Measurements from ENCODE around the gene ZEB1.
"Not testable (repeated sequence)": the region's sequence is repeated elsewhere in the genome, so short reads cannot be mapped to it uniquely, and the experiment has no call there.

The ZEB1 gene

DNA sequence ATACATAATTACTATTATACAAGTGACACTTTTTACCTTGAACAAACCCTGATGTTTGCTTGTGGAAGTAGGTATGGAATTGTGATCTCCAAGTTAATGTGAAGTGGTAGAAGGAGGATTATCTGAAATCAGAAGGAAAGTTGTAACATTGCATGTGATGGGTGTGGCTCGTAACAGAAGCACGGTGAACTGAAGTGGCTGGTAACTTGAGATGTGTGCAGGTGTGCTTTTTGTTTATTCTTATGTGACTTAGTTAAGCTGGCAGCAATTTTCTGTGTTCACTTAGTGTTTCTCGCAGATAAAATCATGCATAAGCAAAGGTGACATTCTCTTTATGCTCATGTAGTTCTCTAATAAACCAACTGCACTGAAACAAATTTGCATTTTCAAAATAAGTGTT lies 82.3 kb downstream of the ZEB1 start:
- DNase-seq (ENCODE audit: low spot score): no peak
- ChIA-PET POLR2A (ENCODE audit: low non-redundant PET) (no interaction called here), CTCF (no interaction called here)
- TF ChIP-seq, protein P1, sequence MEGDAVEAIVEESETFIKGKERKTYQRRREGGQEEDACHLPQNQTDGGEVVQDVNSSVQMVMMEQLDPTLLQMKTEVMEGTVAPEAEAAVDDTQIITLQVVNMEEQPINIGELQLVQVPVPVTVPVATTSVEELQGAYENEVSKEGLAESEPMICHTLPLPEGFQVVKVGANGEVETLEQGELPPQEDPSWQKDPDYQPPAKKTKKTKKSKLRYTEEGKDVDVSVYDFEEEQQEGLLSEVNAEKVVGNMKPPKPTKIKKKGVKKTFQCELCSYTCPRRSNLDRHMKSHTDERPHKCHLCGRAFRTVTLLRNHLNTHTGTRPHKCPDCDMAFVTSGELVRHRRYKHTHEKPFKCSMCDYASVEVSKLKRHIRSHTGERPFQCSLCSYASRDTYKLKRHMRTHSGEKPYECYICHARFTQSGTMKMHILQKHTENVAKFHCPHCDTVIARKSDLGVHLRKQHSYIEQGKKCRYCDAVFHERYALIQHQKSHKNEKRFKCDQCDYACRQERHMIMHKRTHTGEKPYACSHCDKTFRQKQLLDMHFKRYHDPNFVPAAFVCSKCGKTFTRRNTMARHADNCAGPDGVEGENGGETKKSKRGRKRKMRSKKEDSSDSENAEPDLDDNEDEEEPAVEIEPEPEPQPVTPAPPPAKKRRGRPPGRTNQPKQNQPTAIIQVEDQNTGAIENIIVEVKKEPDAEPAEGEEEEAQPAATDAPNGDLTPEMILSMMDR (conservative IDR thresholded peaks at IDR 0.05; ENCODE audit: low read depth): no peak
- H3K27ac ChIP-seq: no peak overlapping the region

DNA sequence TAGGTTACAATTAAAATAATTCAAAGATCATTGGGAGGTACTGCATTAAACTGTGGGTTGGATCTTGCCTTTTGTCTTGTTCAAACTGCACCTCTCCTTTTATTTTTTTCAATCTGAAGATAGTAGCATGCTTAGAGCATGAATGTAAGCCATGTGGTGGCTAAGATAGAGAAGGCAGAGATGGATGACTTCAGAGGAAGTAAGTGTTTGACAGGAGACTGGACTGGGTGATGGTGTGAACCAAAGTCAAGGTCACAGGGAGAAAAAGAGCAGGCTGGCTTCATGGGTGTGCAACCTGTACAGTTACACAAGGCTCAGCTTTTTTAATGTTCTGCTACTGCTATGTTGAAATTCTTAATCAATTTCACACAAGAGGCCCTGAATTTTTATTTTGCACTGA lies 85.6 kb downstream of the ZEB1 start:
- no peak overlapping the region for H3K27ac ChIP-seq
- CTCF ChIA-PET: no interaction called here
- POLR2A ChIA-PET (ENCODE audit: low non-redundant PET): no interaction called here
- DNase-seq (ENCODE audit: low spot score): no peak
- TF ChIP-seq, protein P1 (conservative IDR thresholded peaks at IDR 0.05; ENCODE audit: low read depth): no peak

DNA sequence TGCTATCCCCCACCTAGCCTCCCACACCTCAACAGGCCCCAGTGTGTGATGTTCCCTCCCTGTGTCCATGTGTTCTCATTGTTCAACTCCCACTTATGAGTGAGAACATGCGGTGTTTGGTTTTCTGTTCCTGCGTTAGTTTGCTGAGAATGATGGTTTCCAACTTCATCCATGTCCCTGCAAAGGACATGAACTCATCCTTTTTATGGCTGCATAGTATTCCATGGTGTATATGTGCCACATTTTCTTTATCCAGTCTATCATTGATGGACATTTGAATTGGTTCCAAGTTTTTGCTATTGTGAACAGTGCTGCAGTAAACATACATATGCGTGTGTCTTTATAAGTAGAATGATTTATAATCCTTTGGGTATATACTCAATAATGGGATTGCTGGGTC lies 86.8 kb downstream of the ZEB1 start:
- H3K27ac ChIP-seq; CTCF ChIA-PET; POLR2A ChIA-PET (ENCODE audit: low non-redundant PET); DNase-seq (ENCODE audit: low spot score): not testable (repeated sequence)

DNA sequence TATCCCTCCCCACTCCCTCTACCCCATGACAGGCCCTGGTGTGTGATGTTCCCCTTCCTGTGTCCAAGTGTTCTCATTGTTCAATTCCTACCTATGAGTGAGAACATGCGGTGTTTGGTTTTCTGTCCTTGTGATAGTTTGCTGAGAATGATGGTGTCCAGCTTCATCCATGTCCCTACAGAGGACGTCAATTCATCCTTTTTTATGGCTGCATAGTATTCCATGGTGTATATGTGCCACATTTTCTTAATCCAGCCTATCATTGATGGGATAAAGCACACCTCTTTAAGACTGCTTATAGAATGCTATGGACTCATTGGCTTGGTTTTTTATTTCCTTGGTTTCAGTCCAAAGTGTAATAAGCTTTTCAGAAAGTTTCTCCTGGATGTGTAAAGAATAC lies 93.4 kb downstream of the ZEB1 start:
- H3K27ac ChIP-seq; CTCF ChIA-PET; DNase-seq (ENCODE audit: low spot score); POLR2A ChIA-PET (ENCODE audit: low non-redundant PET): not testable (repeated sequence)

DNA sequence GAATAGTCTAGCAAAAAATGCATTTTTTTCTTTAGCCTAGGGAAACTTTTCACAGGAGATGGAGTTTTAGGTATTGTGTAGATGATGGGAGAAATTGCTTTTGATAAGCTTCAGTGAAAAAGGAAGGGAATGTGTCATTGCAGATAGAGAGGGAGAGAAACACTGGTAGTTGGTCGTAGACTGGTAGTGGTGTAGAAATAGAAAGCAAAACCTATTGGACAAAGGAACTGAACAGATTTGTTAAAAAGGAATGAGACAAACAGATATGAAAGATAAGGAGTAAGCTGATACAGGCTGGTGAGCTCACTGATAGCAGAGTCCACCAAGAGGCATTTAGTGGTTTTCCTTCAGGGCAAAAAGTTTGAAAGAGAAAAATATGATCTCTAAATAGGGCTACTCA lies 94.3 kb downstream of the ZEB1 start:
- ChIA-PET CTCF (interaction anchor here (0.6 kb wide), 1 partner anchor 773 kb away, joined by 4 read pairs; no protein-coding TSS in a partner anchor), POLR2A (ENCODE audit: low non-redundant PET) (no interaction called here)
- H3K27ac ChIP-seq: no peak overlapping the region
- no peak for DNase-seq (ENCODE audit: low spot score)
- TF ChIP-seq, protein P1 (conservative IDR thresholded peaks at IDR 0.05; ENCODE audit: low read depth): no peak

DNA sequence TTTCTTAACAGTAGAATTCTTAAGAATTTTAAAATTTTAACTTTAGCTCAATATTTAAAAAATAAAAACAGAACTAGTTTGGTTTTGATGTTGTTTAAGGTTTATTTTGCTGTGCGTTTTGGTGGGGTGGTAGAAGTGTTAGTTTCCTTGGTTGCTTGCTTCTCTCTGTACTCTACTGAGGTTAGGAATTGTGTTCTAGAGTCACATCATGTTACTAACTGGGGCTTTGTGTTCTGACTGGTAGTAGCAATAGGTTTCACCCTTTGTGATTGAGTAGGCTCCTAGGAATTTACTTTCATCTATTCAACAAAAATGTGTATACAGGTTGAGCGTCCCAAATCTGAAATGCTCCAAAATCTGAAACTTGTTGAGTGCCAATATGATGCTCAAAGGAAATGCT lies 99.5 kb downstream of the ZEB1 start:
- no peak overlapping the region for H3K27ac ChIP-seq
- CTCF ChIA-PET: no interaction called here
- DNase-seq (ENCODE audit: low spot score): no peak
- POLR2A ChIA-PET (ENCODE audit: low non-redundant PET): no interaction called here
- TF ChIP-seq, protein P1 (conservative IDR thresholded peaks at IDR 0.05; ENCODE audit: low read depth): no peak

DNA sequence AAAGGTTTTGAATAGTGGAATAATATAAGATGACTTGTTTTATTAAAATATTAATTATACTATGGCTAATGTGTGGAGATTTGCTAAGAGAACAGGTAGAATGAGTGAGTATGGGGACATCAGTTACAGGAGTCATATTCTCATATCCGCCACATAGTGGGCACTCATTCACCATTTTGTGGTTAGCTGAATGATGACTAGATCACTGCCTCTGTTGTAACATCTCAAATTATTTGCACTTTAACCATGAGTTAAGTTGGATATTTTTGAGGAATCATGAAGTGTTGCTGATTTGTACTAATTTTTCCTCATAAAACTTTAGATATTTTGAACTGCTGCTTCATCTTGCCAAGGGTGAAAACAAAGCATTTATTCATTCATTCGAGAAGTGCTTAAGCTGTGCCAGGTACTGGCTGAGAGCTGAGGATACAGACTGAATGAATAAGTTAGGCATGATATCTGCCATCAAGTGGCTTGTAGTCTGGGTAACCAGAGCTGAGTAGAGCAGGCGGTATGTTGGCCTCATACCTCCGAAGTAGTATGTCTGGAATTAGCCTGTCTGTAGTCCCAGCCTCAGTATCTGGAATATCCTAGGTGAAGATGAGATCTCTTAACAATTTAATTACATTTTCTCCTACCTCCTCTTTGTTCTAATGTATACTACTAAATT lies 100.5 kb downstream of the ZEB1 start:
- TF ChIP-seq, protein P1 (conservative IDR thresholded peaks at IDR 0.05; ENCODE audit: low read depth): no peak

DNA sequence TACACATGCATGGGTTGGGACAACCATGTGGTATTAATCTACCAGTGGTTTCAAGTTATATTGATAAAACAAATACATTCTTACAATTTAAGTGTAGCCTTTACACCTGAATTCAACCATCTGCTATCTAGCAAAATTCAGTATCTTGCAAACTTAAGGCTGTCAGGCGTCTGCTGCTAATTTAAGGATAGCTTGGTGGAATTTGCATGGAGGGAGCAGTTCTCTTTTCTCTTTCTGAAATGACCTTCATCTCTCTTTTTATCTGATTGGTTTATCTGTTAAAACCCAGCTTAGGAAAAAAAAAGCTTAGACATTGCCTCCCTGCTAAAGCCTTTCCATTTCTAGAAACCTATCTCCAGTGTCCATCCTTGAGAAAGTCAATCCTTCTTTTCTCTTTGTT lies 102.3 kb downstream of the ZEB1 start:
- TF ChIP-seq, protein P1 (conservative IDR thresholded peaks at IDR 0.05; ENCODE audit: low read depth): no peak
- no peak for DNase-seq (ENCODE audit: low spot score)
- POLR2A ChIA-PET (ENCODE audit: low non-redundant PET): no interaction called here
- no peak overlapping the region for H3K27ac ChIP-seq
- CTCF ChIA-PET: no interaction called here

More for the DNA sequence above, 100.5 kb downstream of the ZEB1 start:
- no peak for DNase-seq (ENCODE audit: low spot score)
- CTCF ChIA-PET: no interaction called here
- no peak overlapping the region for H3K27ac ChIP-seq
- POLR2A ChIA-PET (ENCODE audit: low non-redundant PET): no interaction called here
